IgD-negative memory B cell (primary cell): Measurements from ENCODE around the gene HSF5. TPM values are rescaled to one million over a fixed set of nuclear protein-coding genes. Genes with fewer than 3 reads are reported as not detected.
A peak's percentile ranks its signal among the peaks of the same experiment; 100 is the strongest.

Source experiments
- H3K27ac Mint-ChIP-seq, 3 donors: one replicate each; pipeline ENCODE4 v1.8.0; 2020 to 2022; ENCODE audit warnings: mild to moderate bottlenecking in 3 of 3, mixed read lengths in 3 of 3, moderate library complexity in 1 of 3
- H3K27me3 Mint-ChIP-seq: one replicate; pipeline ENCODE4 v1.8.0; 2021; ENCODE audit warnings: mixed read lengths
- H3K36me3 Mint-ChIP-seq: one replicate; pipeline ENCODE4 v1.8.0; 2020; ENCODE audit warnings: mild to moderate bottlenecking, mixed read lengths
- H3K4me1 Mint-ChIP-seq, 3 donors: one replicate each; pipeline ENCODE4 v1.8.0; 2020 to 2022; ENCODE audit warnings: mixed read lengths in 3 of 3, mild to moderate bottlenecking in 1 of 3
- H3K4me3 Mint-ChIP-seq, 4 donors: one replicate each; pipeline ENCODE4 v1.8.0; 2020 to 2022; ENCODE audit warnings: mild to moderate bottlenecking in 4 of 4, mixed read lengths in 4 of 4, moderate library complexity in 3 of 4
- H3K9me3 Mint-ChIP-seq, 3 donors: one replicate each; pipeline ENCODE4 v1.8.0; 2020 to 2021; ENCODE audit warnings: mixed read lengths in 3 of 3, mild to moderate bottlenecking in 1 of 3
- polyA plus RNA-seq: library from polyadenylated mRNA; unstranded; fragments of 300-500 nt; fragmentation: Illumina TruSeq; gene quantifications from one replicate; pipeline ENCODE4 v1.2.3, GENCODE V29; 2021

HSF5 gene
- polyA plus RNA-seq, 1 donor from 2014 or later, result 1.6 TPM

- Mint-ChIP-seq H3K4me1 (peaks cover 0 to 5% (median 1%) of the 10 kb centered on the region in 3 donors), H3K9me3 (no peaks in the 10 kb centered on the region), H3K4me3 (no peak overlapping the region), H3K27me3 (peaks cover 2% of the 10 kb centered on the region), H3K27ac (no peak overlapping the region), H3K36me3 (no peaks in the 10 kb centered on the region)
Measured at GRCh38 chr17:58527949-58528348, 39.7 kb upstream of the HSF5 start.

DNA sequence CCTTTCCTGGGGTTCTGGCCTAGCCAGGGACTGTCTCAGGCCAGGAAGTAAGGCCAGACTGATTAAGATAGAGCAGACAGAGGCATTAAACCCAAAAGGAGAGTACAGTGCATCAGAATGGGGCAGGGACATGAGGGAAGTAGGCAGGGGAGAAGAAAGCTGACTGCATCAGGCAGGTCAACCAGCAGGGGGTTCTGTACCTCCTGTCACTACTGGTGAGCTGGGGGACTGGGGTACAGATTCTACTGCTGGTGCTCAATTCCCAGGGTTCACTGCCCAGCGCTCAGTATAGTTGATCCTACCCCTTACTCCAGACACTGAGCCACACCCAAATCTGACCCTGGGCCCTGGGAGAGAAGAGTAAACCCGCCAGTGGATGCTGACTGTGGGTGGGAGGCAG, 39.1 kb upstream of the HSF5 start:
- Mint-ChIP-seq H3K27me3 (no peaks in the 10 kb centered on the region), H3K36me3 (peaks cover 2% of the 10 kb centered on the region), H3K9me3 (no peaks in the 10 kb centered on the region), H3K27ac (no peak overlapping the region), H3K4me1 (peaks cover 0 to 1% (median 1%) of the 10 kb centered on the region in 3 donors), H3K4me3 (no peak overlapping the region)

DNA sequence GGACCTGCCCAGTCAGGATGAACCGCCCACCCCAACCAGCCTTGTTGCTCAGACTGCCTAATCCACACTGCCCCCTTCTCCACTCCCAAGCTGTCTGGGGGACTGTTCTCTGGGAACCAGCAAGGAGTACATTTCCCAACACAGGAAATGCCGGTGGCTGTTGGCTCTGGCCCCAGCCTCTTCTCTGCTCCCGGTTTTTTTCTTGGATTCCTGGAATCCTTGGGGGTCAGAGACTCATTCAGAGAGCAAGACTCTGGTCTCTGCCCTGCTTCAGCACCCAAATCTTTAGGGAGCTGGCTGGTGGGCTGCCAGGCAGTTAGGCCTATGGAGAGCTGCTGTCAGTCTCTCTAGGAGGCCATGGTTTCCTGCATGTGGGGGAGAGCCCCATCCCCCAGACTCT, 37.0 kb upstream of the HSF5 start:
- Mint-ChIP-seq H3K9me3 (no peaks in the 10 kb centered on the region), H3K4me1 (peaks cover 0 to 2% (median 1%) of the 10 kb centered on the region in 3 donors), H3K4me3 (peak overlapping the region in 1 of 4 donors; percentile 32), H3K27me3 (no peaks in the 10 kb centered on the region), H3K27ac (no peak overlapping the region), H3K36me3 (peaks cover 2% of the 10 kb centered on the region)

GRCh38 chr17:58521680-58522079, 33.5 kb upstream of the HSF5 start:
- H3K27ac Mint-ChIP-seq, result no peak overlapping the region

DNA sequence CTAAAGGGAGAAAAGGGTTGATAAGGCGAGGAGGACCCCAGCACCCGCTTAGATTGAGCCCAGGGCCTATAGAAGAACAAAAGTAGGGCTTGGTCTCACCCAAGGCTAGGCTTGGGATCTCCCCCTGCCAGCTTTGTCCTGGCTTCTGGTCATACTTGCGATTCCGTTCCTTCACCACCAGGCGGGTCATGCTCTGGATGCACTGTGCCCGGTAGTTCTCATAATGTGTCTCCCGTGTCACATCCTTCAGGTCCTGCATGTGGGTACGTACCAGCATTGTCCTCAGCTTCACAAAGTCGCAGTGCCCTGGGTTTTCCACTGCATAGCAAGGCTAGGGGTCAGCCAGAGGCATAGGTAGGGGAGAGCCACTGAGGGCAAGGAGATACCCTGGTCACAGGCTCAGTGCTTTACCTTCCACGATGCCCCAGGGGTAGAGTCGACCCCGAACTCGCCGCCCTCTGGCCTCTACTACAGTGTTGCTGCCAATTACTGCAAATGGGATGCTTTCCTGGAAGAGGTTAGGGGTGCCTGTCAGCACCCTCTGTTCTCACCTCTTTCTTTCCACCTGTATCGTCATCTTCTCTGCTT, 32.7 kb upstream of the HSF5 start:
- H3K9me3 Mint-ChIP-seq, result no peaks in the 10 kb centered on the region
- peaks cover 4 to 20% (median 6%) of the 10 kb centered on the region in 3 donors for H3K4me1 Mint-ChIP-seq
- peak overlapping the region in 1 of 3 donors; percentile 38 for H3K27ac Mint-ChIP-seq
- peaks cover 2% of the 10 kb centered on the region for H3K36me3 Mint-ChIP-seq
- peak overlapping the region in 2 of 4 donors; percentile 52 to 69 for H3K4me3 Mint-ChIP-seq
- H3K27me3 Mint-ChIP-seq, result no peaks in the 10 kb centered on the region

More at GRCh38 chr17:58521680-58522079, 33.5 kb upstream of the HSF5 start:
- Mint-ChIP-seq H3K9me3 (no peaks in the 10 kb centered on the region), H3K27me3 (no peaks in the 10 kb centered on the region), H3K4me1 (peaks cover 4 to 13% (median 4%) of the 10 kb centered on the region in 3 donors), H3K36me3 (peaks cover 2% of the 10 kb centered on the region), H3K4me3 (peak overlapping the region in 1 of 4 donors; percentile 69)

DNA sequence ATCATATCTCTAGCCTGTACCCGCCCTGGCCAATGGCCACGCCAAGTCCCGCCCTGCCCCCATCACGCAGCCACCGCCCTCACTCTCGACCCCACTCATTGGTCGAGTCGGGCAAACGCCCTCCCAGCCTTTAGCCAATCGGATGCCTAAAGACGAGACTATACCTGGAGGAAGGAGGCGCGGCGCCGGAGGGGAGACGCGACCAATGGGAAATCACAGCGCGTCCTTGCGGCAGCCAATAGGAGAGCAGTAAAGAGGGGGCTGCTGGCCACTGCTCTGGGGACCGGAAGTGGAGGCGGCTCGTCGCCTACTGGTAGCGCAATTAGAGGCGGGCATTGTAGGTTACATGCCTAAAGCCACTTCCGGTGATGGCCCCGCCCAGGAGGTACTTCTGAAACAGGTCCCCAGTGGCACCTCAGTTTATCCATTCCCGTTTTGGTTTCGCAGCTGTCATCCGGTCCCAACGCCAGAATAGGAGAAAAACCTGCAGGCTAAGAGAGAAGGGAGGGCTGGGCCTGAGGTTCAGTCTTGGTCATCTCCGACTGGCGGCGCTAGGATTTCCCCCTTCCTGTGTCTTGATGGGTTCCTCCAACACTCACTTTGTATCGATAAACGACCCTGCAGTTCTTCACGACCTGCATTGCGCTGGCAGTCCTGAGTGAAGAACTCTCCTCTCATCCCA, 29.9 kb upstream of the HSF5 start:
- Mint-ChIP-seq H3K4me1 (peaks cover 4 to 32% (median 20%) of the 10 kb centered on the region in 3 donors), H3K4me3 (peak overlapping the region; percentile 81 to 99 (median 98)), H3K9me3 (no peaks in the 10 kb centered on the region), H3K36me3 (peaks cover 2% of the 10 kb centered on the region), H3K27ac (peak overlapping the region; percentile 45 to 99 (median 82)), H3K27me3 (no peaks in the 10 kb centered on the region)

GRCh38 chr17:58517378-58517927, 29.2 kb upstream of the HSF5 start:
- no peaks in the 10 kb centered on the region for H3K27me3 Mint-ChIP-seq
- no peaks in the 10 kb centered on the region for H3K36me3 Mint-ChIP-seq
- H3K4me3 Mint-ChIP-seq, result peak overlapping the region; percentile 81 to 99 (median 98)
- peak overlapping the region; percentile 45 to 99 (median 82) for H3K27ac Mint-ChIP-seq
- H3K4me1 Mint-ChIP-seq, result peaks cover 4 to 36% (median 22%) of the 10 kb centered on the region in 3 donors
- no peaks in the 10 kb centered on the region for H3K9me3 Mint-ChIP-seq

- peaks cover 4 to 36% (median 22%) of the 10 kb centered on the region in 3 donors for H3K4me1 Mint-ChIP-seq
- H3K27ac Mint-ChIP-seq, result peak overlapping the region; percentile 45 to 99 (median 77)
- H3K4me3 Mint-ChIP-seq, result peak overlapping the region; percentile 81 to 99 (median 98)
- no peaks in the 10 kb centered on the region for H3K9me3 Mint-ChIP-seq
- no peaks in the 10 kb centered on the region for H3K27me3 Mint-ChIP-seq
- peaks cover 2% of the 10 kb centered on the region for H3K36me3 Mint-ChIP-seq
Measured at GRCh38 chr17:58516644-58517377, 28.6 kb upstream of the HSF5 start.

DNA sequence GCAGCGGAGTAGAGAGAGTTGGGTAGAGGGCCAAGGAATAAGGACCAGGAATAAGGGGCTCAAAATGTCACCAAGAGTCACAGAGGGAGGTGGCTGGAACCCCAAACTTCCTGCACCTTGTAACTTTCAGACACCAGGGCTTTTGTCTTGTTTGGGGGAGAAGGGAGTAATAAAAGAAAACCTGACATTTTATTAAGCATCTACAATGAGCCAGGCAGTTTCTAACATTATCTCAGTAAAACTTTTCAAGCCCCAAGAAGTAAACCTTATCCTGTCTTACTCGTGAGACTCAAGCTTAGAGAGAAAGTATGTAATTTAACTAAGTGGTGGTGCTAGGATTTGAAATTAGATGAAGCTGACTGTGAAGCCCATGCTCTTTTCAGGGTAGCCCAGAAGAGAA, 27.1 kb upstream of the HSF5 start:
- no peaks in the 10 kb centered on the region for H3K27me3 Mint-ChIP-seq
- no peaks in the 10 kb centered on the region for H3K9me3 Mint-ChIP-seq
- H3K27ac Mint-ChIP-seq, result peak overlapping the region in 2 of 3 donors; percentile 40 to 73
- H3K4me1 Mint-ChIP-seq, result peaks cover 4 to 39% (median 20%) of the 10 kb centered on the region in 3 donors
- H3K4me3 Mint-ChIP-seq, result peak overlapping the region; percentile 81 to 99 (median 88)
- H3K36me3 Mint-ChIP-seq, result peaks cover 4% of the 10 kb centered on the region

- Mint-ChIP-seq H3K4me3 (peak overlapping the region; percentile 81 to 99 (median 88)), H3K27ac (peak overlapping the region in 2 of 3 donors; percentile 40 to 73), H3K9me3 (no peaks in the 10 kb centered on the region), H3K4me1 (peaks cover 4 to 43% (median 22%) of the 10 kb centered on the region in 3 donors), H3K36me3 (peaks cover 10% of the 10 kb centered on the region), H3K27me3 (no peaks in the 10 kb centered on the region)
Measured at GRCh38 chr17:58514770-58515157, 26.6 kb upstream of the HSF5 start.

DNA sequence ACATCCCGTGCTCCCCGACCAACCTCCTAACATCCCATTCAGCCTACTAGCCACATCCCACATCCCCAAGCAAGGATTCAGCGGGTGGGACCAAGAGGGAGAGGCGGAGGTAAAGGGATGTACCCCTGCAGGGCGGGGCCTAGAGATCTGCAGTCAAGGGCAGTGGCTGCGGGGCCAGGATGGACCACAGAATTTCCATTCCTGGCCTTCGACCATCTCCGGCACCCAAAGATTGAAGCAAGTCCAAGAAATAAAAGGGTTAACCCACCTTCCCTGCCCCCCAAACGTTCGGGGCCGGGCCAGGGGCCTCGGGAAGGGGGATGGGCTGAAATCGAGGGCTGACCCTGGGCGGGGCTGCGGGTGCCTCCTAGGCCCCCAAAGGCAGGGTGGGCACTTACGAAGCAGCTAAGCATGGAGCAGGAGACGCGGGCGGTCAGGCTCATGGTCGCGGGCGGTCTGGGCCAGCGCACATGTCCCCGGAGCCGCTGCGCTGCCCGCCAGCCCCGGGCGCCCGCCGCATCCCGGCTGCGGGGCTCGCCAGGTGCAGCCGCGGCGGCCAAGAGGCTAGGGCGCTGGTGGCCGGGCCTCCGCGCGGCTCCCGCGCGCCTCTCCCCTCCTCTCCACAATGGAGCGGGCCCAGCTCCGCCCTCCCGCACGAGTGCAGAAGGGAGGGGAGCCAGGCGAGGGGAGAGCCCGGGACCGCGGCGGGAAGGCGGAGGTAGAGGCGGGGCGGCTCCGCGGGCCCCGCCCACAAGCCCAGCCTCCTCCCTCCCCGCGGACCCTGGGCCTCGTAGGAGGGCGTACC, 26.0 kb upstream of the HSF5 start, which contains the start of gene MTMR4:
TSS of gene MTMR4 (minus strand) at position 674 of the 805 bp plus-strand sequence. CDS start at position 443, 231 bp downstream.
- Mint-ChIP-seq H3K9me3 (no peaks in the 10 kb centered on the region), H3K4me1 (peaks cover 4 to 45% (median 23%) of the 10 kb centered on the region in 3 donors), H3K27ac (peak within 1 kb of the TSS; percentile 40 to 73 (median 53))

DNA sequence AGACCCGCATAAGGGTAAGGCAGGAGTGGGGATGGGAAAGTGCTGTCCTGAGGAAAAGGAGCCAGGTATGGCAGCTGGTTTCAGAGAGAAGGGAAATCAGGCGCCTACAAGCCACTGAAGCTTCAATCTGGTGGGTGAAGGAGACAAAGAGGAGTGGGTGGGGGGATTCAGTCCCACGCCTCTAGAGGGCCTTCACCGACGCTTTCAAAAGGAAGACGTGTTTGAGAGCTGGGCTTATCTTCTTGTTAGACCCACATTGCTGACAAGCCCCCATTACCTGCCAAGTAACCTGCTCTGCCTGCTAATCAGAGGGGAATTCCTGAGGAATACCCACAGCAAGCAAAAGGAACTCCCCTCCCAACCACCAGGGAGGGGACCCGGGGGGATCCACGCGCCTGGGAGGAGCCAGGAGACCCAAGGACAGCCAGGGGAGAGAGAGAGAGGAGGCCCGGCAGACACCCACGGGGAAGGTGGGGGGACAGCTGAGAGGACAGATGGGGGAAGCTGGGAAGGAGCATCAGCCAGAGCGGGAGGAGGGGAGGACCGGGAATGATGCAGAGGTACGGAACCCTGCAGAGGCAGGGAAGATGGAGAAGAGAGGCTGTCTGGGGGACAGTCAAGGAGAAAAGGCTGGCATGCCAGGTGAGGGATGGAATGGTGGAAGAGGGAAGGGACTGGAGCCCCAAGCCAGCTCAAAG, 25.2 kb upstream of the HSF5 start:
- H3K27ac Mint-ChIP-seq, result peak overlapping the region; percentile 3 to 64 (median 53)
- peak overlapping the region; percentile 84 to 96 (median 89) for H3K4me3 Mint-ChIP-seq
- no peaks in the 10 kb centered on the region for H3K9me3 Mint-ChIP-seq
- H3K27me3 Mint-ChIP-seq, result no peaks in the 10 kb centered on the region
- peaks cover 0 to 44% (median 20%) of the 10 kb centered on the region in 3 donors for H3K4me1 Mint-ChIP-seq
- peaks cover 11% of the 10 kb centered on the region for H3K36me3 Mint-ChIP-seq

More for the DNA sequence above, 26.0 kb upstream of the HSF5 start, which contains the start of gene MTMR4:
- Mint-ChIP-seq H3K36me3 (peaks cover 11% of the 10 kb centered on the region), H3K4me3 (peak within 1 kb of the TSS; percentile 84 to 99 (median 94)), H3K27me3 (no peaks in the 10 kb centered on the region)

GRCh38 chr17:58510075-58510474, 21.9 kb upstream of the HSF5 start:
- H3K9me3 Mint-ChIP-seq, result no peaks in the 10 kb centered on the region
- H3K4me1 Mint-ChIP-seq, result peaks cover 3 to 31% (median 23%) of the 10 kb centered on the region in 3 donors
- peaks cover 18% of the 10 kb centered on the region for H3K36me3 Mint-ChIP-seq

More at GRCh38 chr17:58510075-58510474, 21.9 kb upstream of the HSF5 start:
- no peaks in the 10 kb centered on the region for H3K27me3 Mint-ChIP-seq
- H3K4me3 Mint-ChIP-seq, result peak overlapping the region in 1 of 4 donors; percentile 22
- peak overlapping the region; percentile 49 to 93 (median 81) for H3K27ac Mint-ChIP-seq
